GM08714 (cell line): Measurements from ENCODE around the gene TMPRSS15.

ENCODE experiments used
- H3K4me3 ChIP-seq: fragments of 200-500 bp; sonication (Bioruptor generic); 2 replicates; pipeline ENCODE4 v1.5.1; 2014; ENCODE audit warnings: mild to moderate bottlenecking, low read length, inconsistent platforms
- ZNF274 ChIP-seq: IDR thresholded peaks from 2 replicates; pipeline ENCODE4 v1.6.1; 2012; ENCODE audit warnings: mild to moderate bottlenecking, low read depth, low read length

Gene TMPRSS15

GRCh38 chr21:18244671-18245463 lies 158.7 kb downstream of the TMPRSS15 start, which contains the start of gene CHODL:
TSS of gene CHODL (plus strand) at chr21:18244833. CDS start at chr21:18245224, 391 bp downstream.
- TF ChIP-seq ZNF274: no peak
- no peak within 1 kb of the TSS for H3K4me3 ChIP-seq

GRCh38 chr21:18235545-18235944 lies 168.0 kb downstream of the TMPRSS15 start:
- no peak for TF ChIP-seq ZNF274

GRCh38 chr21:18228060-18228739 lies 175.4 kb downstream of the TMPRSS15 start:
- H3K4me3 ChIP-seq: no peak overlapping the region
- no peak for TF ChIP-seq ZNF274

More at GRCh38 chr21:18235545-18235944, 168.0 kb downstream of the TMPRSS15 start:
- no peak overlapping the region for H3K4me3 ChIP-seq

- H3K4me3 ChIP-seq: no peak overlapping the region
- no peak for TF ChIP-seq ZNF274
Observed at GRCh38 chr21:18222346-18222745, 181.2 kb downstream of the TMPRSS15 start.

- no peak overlapping the region for H3K4me3 ChIP-seq
- TF ChIP-seq ZNF274: no peak
Observed at GRCh38 chr21:18220498-18220897, 183.1 kb downstream of the TMPRSS15 start.
